DOHH2 (cell line): Measurements from ENCODE around the gene KCND1.

Experiments
- H3F3A ChIP-seq: fragments of 200-600 bp; sonication (generic), shearing (Covaris generic); 2 replicates; pipeline ENCODE4 v1.6.0; 2016; ENCODE audit warnings: antibody characterized with exemption, mild to moderate bottlenecking; ENCODE audit not compliant: control insufficient read depth, insufficient read depth
- H3K27ac ChIP-seq: fragments of 200-600 bp; sonication (generic); 2 replicates; pipeline ENCODE4 v1.5.1; 2014; ENCODE audit warnings: low read depth, mild to moderate bottlenecking, low read length, moderate library complexity
- H3K27me3 ChIP-seq: fragments of 200-600 bp; sonication (generic); 2 replicates; pipeline ENCODE4 v1.6.1; 2014; ENCODE audit warnings: mild to moderate bottlenecking, low read length, mixed read lengths; ENCODE audit not compliant: control insufficient read depth
- H3K36me3 ChIP-seq: fragments of 200-600 bp; sonication (generic); 2 replicates; pipeline ENCODE4 v1.6.1; 2014; ENCODE audit warnings: mild to moderate bottlenecking, low read length, moderate library complexity, mixed read lengths; ENCODE audit not compliant: control insufficient read depth
- H3K4me1 ChIP-seq: fragments of 200-600 bp; sonication (generic); 2 replicates; pipeline ENCODE4 v1.6.1; 2014; ENCODE audit warnings: mild to moderate bottlenecking, low read length, mixed read lengths; ENCODE audit not compliant: control insufficient read depth
- H3K4me2 ChIP-seq: fragments of 200-600 bp; sonication (generic); 2 replicates; pipeline ENCODE4 v1.6.0; 2014; ENCODE audit warnings: mild to moderate bottlenecking, low read length, moderate library complexity
- H3K4me3 ChIP-seq: fragments of 200-600 bp; sonication (generic); 2 replicates; pipeline ENCODE4 v1.5.1; 2014; ENCODE audit warnings: mild to moderate bottlenecking, low read length, mixed read lengths
- H3K79me2 ChIP-seq: fragments of 200-600 bp; sonication (generic); 2 replicates; pipeline ENCODE4 v1.6.1; 2014; ENCODE audit warnings: mild to moderate bottlenecking, low read length, mixed read lengths; ENCODE audit not compliant: control insufficient read depth
- H3K9me2 ChIP-seq: fragments of 200-600 bp; sonication (generic); replicated peaks from 2 replicates; pipeline ENCODE4 v1.6.1; 2014; ENCODE audit warnings: mild to moderate bottlenecking, low read length, mixed read lengths; ENCODE audit not compliant: control insufficient read depth
- H3K9me3 ChIP-seq: fragments of 200-600 bp; sonication (generic); 2 replicates; pipeline ENCODE4 v1.6.1; 2014; ENCODE audit warnings: antibody characterized with exemption, low read length, mixed read lengths; ENCODE audit not compliant: control insufficient read depth, insufficient read depth
- H4K20me1 ChIP-seq: fragments of 200-600 bp; sonication (generic); 2 replicates; pipeline ENCODE4 v1.6.0; 2014; ENCODE audit warnings: low read depth, mild to moderate bottlenecking, antibody characterized with exemption, low read length, moderate library complexity; ENCODE audit not compliant: control insufficient read depth, insufficient read depth
- CTCF ChIP-seq: fragments of 200-600 bp; sonication (generic); IDR thresholded peaks from one replicate; pipeline ENCODE4 v1.5.1; 2014; ENCODE audit warnings: antibody characterized with exemption, mild to moderate bottlenecking, low read depth, low read length; ENCODE audit not compliant: poor library complexity, severe bottlenecking
- EZH2phosphoT487 ChIP-seq: fragments of 200-600 bp; sonication (generic); IDR thresholded peaks from 2 replicates; pipeline ENCODE4 v1.6.1; 2017; ENCODE audit warnings: borderline replicate concordance, mild to moderate bottlenecking, antibody characterized with exemption, low read length, moderate library complexity, mixed read lengths

KCND1 gene

GRCh38 chrX:48927736-48928382 lies 43.8 kb downstream of the KCND1 start:
- peaks cover 9% of the 10 kb centered on the region; the same call in 1 of the 2 replicates for H3K79me2 ChIP-seq
- H3F3A ChIP-seq = no peaks in the 10 kb centered on the region
- TF ChIP-seq CTCF (no peak), EZH2phosphoT487 (no peak)
- H3K4me3 ChIP-seq = no peak overlapping the region
- no peak overlapping the region for H3K27ac ChIP-seq
- peaks cover 15% of the 10 kb centered on the region for H3K4me1 ChIP-seq
- peak overlapping the region; percentile 39 for H3K4me2 ChIP-seq
- no peaks in the 10 kb centered on the region for H3K9me3 ChIP-seq
- peaks cover 28% of the 10 kb centered on the region for H3K36me3 ChIP-seq
- no peaks in the 10 kb centered on the region for H3K9me2 ChIP-seq
- H4K20me1 ChIP-seq = no peaks in the 10 kb centered on the region
- no peaks in the 10 kb centered on the region for H3K27me3 ChIP-seq

- no peaks in the 10 kb centered on the region for H3K9me3 ChIP-seq
- no peaks in the 10 kb centered on the region for H3K9me2 ChIP-seq
- H3F3A ChIP-seq = no peaks in the 10 kb centered on the region
- H3K4me2 ChIP-seq = no peak overlapping the region
- H3K27me3 ChIP-seq = no peaks in the 10 kb centered on the region
- no peak for TF ChIP-seq CTCF
- no peak for TF ChIP-seq EZH2phosphoT487
- no peaks in the 10 kb centered on the region for H4K20me1 ChIP-seq
- H3K27ac ChIP-seq = no peak overlapping the region
- H3K36me3 ChIP-seq = peaks cover 26% of the 10 kb centered on the region
- no peak overlapping the region for H3K4me3 ChIP-seq
- peaks cover 15% of the 10 kb centered on the region for H3K4me1 ChIP-seq
- H3K79me2 ChIP-seq = peaks cover 9% of the 10 kb centered on the region; the same call in 1 of the 2 replicates
Observed at GRCh38 chrX:48927123-48927522, 44.5 kb downstream of the KCND1 start.

- Histone ChIP-seq H3F3A (peaks cover 10% of the 10 kb centered on the region), H3K9me2 (no peaks in the 10 kb centered on the region), H3K4me1 (peaks cover 32% of the 10 kb centered on the region), H3K36me3 (peaks cover 26% of the 10 kb centered on the region), H3K4me2 (no peak overlapping the region), H3K4me3 (no peak overlapping the region), H3K79me2 (peaks cover 9% of the 10 kb centered on the region; the same call in 1 of the 2 replicates), H3K27me3 (no peaks in the 10 kb centered on the region), H3K27ac (no peak overlapping the region), H3K9me3 (no peaks in the 10 kb centered on the region), H4K20me1 (no peaks in the 10 kb centered on the region)
- TF ChIP-seq CTCF = no peak
- no peak for TF ChIP-seq EZH2phosphoT487
Observed at GRCh38 chrX:48924270-48924669, 47.4 kb downstream of the KCND1 start.
